OCI-LY3 (cell line): ENCODE data around the gene HSF5.

Source experiments
- EZH2phosphoT487 ChIP-seq: fragments of 200-600 bp; shearing (Covaris generic); IDR thresholded peaks from 2 replicates; pipeline ENCODE4 v1.6.1; 2018; ENCODE audit warnings: antibody characterized with exemption, mixed run types, low read depth
- TF ChIP-seq, protein P1 (sequence below): fragments of 200-600, 300-600 bp; sonication (generic); IDR thresholded peaks from 2 replicates; pipeline ENCODE4 v1.5.1; 2014; ENCODE audit warnings: antibody characterized with exemption, low read length, low read depth

DNA sequence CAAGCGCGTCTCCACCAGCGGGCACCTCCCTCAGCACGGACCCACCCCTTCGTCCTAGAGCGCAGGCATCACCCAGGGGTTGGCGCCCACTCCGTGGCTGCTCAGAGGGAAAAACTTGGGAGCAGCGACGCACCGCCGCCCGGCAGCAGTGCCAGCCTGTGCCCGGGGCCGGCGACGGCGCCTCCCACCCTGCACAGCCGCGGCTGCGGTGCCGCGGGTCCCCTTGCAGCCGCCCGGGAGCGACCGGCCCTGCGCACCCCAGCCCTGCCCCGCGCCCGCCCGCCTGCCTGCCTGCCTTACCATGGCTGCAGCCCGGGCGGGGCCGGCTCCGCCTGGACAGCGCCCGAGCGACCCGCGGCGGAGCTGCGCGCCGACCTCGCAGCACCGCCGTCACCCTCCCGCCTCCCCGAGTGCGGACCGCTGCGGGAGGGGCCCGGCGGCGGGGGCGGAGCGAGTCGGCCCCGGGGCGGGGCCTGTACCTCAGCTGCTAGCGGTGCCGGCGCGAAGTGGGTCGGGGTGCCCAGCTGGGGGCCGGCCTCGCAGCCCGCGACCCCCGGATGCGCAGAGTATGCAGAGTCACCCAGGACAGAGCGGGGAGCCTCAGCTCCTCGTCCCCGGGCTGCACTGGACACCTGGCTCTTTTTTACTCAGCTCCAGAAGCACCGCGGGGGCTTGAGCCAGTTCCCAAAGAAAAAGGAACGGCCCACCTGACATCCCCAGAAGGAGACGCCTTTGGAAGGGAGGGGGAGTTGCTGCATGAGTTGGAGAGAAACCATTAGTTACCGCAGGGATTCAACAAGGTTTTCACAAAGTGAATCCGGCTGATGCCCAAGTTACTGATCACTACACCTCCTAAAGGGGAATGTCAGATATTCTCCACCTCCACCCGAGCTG is 43.7 kb upstream of the HSF5 start:
- TF ChIP-seq, protein P1, sequence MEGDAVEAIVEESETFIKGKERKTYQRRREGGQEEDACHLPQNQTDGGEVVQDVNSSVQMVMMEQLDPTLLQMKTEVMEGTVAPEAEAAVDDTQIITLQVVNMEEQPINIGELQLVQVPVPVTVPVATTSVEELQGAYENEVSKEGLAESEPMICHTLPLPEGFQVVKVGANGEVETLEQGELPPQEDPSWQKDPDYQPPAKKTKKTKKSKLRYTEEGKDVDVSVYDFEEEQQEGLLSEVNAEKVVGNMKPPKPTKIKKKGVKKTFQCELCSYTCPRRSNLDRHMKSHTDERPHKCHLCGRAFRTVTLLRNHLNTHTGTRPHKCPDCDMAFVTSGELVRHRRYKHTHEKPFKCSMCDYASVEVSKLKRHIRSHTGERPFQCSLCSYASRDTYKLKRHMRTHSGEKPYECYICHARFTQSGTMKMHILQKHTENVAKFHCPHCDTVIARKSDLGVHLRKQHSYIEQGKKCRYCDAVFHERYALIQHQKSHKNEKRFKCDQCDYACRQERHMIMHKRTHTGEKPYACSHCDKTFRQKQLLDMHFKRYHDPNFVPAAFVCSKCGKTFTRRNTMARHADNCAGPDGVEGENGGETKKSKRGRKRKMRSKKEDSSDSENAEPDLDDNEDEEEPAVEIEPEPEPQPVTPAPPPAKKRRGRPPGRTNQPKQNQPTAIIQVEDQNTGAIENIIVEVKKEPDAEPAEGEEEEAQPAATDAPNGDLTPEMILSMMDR, result no peak
- TF ChIP-seq EZH2phosphoT487, result no peak
